ENCODE results near the gene UBR3.
A peak's percentile ranks its signal among the peaks of the same experiment; 100 is the strongest.
"Not testable (repeated sequence)": the region's sequence is repeated elsewhere in the genome, so short reads cannot be mapped to it uniquely, and the experiment has no call there.

The UBR3 gene

DNA sequence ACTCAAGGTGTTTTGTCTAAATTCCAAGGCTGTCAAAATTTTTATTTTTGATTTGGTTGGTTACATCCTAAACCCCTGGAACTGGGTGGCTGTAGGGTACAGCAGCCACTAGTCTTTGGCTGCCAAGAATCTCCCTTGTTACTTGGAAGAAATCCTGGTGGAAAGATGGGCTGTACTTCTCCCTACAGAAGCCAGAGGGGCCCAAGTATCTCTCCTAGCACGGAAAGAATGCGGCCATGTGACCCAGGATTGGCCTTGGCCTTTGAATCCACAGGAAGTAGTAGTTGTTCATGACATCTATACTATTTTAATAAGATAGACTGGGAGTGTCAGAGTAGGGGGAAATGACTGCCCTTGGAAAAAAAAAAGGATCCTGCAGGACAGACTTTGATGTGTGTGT lies 296.3 kb downstream of the UBR3 start:
- TF ChIP-seq CTCF (conservative IDR thresholded peaks at IDR 0.05; ENCODE audit: low read length) = 0 out of 2 replicates have a peak, but pooled peaks have one; percentile 2
- no peak overlapping the region for H3K4me3 ChIP-seq (ENCODE audit: low read length)
- no peak for DNase-seq (ENCODE audit: low read depth)

GRCh38 chr2:170126138-170126728 lies 299.0 kb downstream of the UBR3 start:
- H3K4me3 ChIP-seq (ENCODE audit: low read length); DNase-seq (ENCODE audit: low read depth): not testable (repeated sequence)
